A673 (cell line): ENCODE data around the gene ZNF500. TPM values are rescaled to one million over a fixed set of nuclear protein-coding genes. Genes with fewer than 3 reads are reported as not detected.

Experiments used
- BruUV-seq: library from RNA; stranded (reverse); fragments of 400-500 nt; replicated peaks from 2 replicates; lab custom pipeline; 2021; lab: Mats Ljungman, UMichigan
- CTCF ChIA-PET: fragments of 300-600 bp; sonication (Branson Sonifier 250); formaldehyde crosslinking; loops from one replicate; lab custom pipeline; 2022; ENCODE audit warnings: antibody characterized with exemption; lab: Charles Lee
- POLR2A ChIA-PET: fragments of 300-600 bp; sonication (Branson Sonifier 250); formaldehyde crosslinking; loops from one replicate; lab custom pipeline; 2022; ENCODE audit warnings: antibody characterized with exemption; ENCODE audit not compliant: low non-redundant PET; lab: Charles Lee
- DNase-seq: peaks from one replicate; pipeline ENCODE4 v3.0.0-alpha.2; 2015; ENCODE audit warnings: low spot score
- H3K27ac ChIP-seq: fragments of 200-600 bp; sonication (generic); 2 replicates; pipeline ENCODE4 v1.5.1; 2016; ENCODE audit warnings: mixed run types, low read depth, mild to moderate bottlenecking, mixed read lengths, antibody characterized with exemption, low read length; ENCODE audit not compliant: poor library complexity, severe bottlenecking
- H3K27me3 ChIP-seq: fragments of 200-600 bp; sonication (generic); replicated peaks from 2 replicates; pipeline ENCODE4 v1.6.1; 2017; ENCODE audit warnings: mixed run types, low read depth, mild to moderate bottlenecking, mixed read lengths, antibody characterized with exemption, low read length; ENCODE audit not compliant: insufficient read depth, poor library complexity
- H3K36me3 ChIP-seq: fragments of 200-600 bp; sonication (generic); 2 replicates; pipeline ENCODE4 v1.6.1; 2016; ENCODE audit warnings: mixed run types, mild to moderate bottlenecking, mixed read lengths, antibody characterized with exemption, low read length; ENCODE audit not compliant: insufficient read depth, poor library complexity, severe bottlenecking
- H3K4me1 ChIP-seq: fragments of 200-600 bp; sonication (generic); 2 replicates; pipeline ENCODE4 v1.6.1; 2017; ENCODE audit warnings: mixed run types, mild to moderate bottlenecking, mixed read lengths, antibody characterized with exemption, low read length; ENCODE audit not compliant: insufficient read depth, poor library complexity, severe bottlenecking
- H3K4me3 ChIP-seq: fragments of 200-600 bp; sonication (generic); 2 replicates; pipeline ENCODE4 v1.5.1; 2016; ENCODE audit warnings: low read depth, mixed run types, mild to moderate bottlenecking, mixed read lengths, low read length; ENCODE audit not compliant: poor library complexity, severe bottlenecking
- H3K9me3 ChIP-seq: fragments of 200-600 bp; sonication (generic); 2 replicates; pipeline ENCODE4 v1.6.1; 2016; ENCODE audit warnings: mixed run types, low read depth, mild to moderate bottlenecking, mixed read lengths, antibody characterized with exemption, low read length; ENCODE audit not compliant: poor library complexity, severe bottlenecking
- EZH2 ChIP-seq: fragments of 200-600 bp; sonication (generic); IDR thresholded peaks from 2 replicates; pipeline ENCODE4 v1.6.1; 2017; ENCODE audit warnings: borderline replicate concordance, low read depth, mild to moderate bottlenecking, mixed read lengths, antibody characterized with exemption, low read length; ENCODE audit not compliant: poor library complexity, severe bottlenecking
- intact Hi-C: fragments of 100-400 bp; cut with micrococcal nuclease; formaldehyde crosslinking; loops from one replicate; pipeline ENCODE4 v1.10.0; 2022; ENCODE audit not compliant: unreplicated experiment
- total RNA-seq: library from RNA; stranded (reverse); gene quantifications from 2 replicates; pipeline ENCODE4 v1.2.3, GENCODE V29; 2021
- TF ChIP-seq, protein P1 (sequence below): fragments of 300-800, 200-600 bp; sonication (generic); conservative IDR thresholded peaks from 2 replicates; pipeline ENCODE4 v1.5.1; 2017; ENCODE audit warnings: low read depth, mild to moderate bottlenecking, antibody characterized with exemption, low read length, moderate library complexity, mixed read lengths

ZNF500 gene
- total RNA-seq, 1 experiment from 2014 or later: 16.8 TPM

DNA sequence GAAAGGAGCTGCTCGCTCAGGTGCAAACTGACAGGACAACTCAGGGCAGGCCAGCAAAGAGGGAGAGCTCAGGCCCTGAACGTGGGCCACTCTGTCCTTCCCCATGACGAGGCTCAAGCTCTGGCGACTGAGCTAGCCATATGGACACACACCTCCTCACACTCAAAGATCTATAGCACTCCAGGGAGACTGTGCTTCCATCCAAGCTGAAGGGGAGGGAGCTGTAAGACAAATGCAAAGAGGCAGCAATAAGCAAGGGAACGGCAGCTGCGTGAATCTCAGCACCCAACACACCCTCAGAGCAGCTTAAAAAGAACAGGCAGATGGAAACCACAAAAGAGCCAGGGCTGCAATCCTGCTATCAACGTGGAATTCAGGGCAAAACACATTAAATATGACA is 60.1 kb downstream of the ZNF500 start:
- intact Hi-C loops: no loop called here
- Histone ChIP-seq H3K27ac (no peak overlapping the region), H3K4me1 (no peaks in the 10 kb centered on the region), H3K36me3 (peaks cover 18% of the 10 kb centered on the region), H3K9me3 (no peaks in the 10 kb centered on the region), H3K27me3 (no peaks in the 10 kb centered on the region), H3K4me3 (no peak overlapping the region)
- ChIA-PET POLR2A (no interaction called here), CTCF (interaction anchor here (0.7 kb wide), 1 partner anchor 91 kb away, joined by 8 read pairs; no protein-coding TSS in a partner anchor)
- no TSS peak for BruUV-seq
- DNase-seq: no peak
- TF ChIP-seq, protein P1, sequence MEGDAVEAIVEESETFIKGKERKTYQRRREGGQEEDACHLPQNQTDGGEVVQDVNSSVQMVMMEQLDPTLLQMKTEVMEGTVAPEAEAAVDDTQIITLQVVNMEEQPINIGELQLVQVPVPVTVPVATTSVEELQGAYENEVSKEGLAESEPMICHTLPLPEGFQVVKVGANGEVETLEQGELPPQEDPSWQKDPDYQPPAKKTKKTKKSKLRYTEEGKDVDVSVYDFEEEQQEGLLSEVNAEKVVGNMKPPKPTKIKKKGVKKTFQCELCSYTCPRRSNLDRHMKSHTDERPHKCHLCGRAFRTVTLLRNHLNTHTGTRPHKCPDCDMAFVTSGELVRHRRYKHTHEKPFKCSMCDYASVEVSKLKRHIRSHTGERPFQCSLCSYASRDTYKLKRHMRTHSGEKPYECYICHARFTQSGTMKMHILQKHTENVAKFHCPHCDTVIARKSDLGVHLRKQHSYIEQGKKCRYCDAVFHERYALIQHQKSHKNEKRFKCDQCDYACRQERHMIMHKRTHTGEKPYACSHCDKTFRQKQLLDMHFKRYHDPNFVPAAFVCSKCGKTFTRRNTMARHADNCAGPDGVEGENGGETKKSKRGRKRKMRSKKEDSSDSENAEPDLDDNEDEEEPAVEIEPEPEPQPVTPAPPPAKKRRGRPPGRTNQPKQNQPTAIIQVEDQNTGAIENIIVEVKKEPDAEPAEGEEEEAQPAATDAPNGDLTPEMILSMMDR: no peak
- TF ChIP-seq EZH2: no peak

DNA sequence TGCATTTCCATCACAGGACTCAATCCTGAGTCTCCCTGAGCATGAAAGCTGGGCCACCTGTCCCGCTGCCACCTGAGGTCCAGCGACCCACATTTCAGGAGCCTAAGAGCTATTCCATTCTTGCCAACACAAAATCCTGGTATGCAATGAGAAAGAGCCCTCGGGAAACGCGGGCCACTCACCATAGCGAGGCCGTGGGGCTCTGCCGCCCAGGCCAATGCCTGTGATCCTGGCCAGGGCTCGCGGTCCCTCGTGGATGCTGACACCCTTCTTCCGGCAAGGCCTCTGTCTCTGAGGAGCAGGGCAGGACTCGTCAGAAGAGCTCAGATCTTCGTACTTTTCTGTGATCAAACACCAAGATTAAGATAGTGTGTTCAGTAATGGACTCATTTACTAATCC is 62.0 kb downstream of the ZNF500 start:
- ChIA-PET POLR2A (no interaction called here), CTCF (interaction anchor here (0.6 kb wide), 1 partner anchor 13 kb away, joined by 3 read pairs; no protein-coding TSS in a partner anchor)
- TF ChIP-seq, protein P1: no peak
- no peak for TF ChIP-seq EZH2
- no peak for DNase-seq
- BruUV-seq: no TSS peak
- no peak overlapping the region for H3K4me3 ChIP-seq
- no peaks in the 10 kb centered on the region for H3K4me1 ChIP-seq
- no peaks in the 10 kb centered on the region for H3K27me3 ChIP-seq
- peaks cover 25% of the 10 kb centered on the region for H3K36me3 ChIP-seq
- no peak overlapping the region for H3K27ac ChIP-seq
- no peaks in the 10 kb centered on the region for H3K9me3 ChIP-seq
- intact Hi-C loops: no loop called here

DNA sequence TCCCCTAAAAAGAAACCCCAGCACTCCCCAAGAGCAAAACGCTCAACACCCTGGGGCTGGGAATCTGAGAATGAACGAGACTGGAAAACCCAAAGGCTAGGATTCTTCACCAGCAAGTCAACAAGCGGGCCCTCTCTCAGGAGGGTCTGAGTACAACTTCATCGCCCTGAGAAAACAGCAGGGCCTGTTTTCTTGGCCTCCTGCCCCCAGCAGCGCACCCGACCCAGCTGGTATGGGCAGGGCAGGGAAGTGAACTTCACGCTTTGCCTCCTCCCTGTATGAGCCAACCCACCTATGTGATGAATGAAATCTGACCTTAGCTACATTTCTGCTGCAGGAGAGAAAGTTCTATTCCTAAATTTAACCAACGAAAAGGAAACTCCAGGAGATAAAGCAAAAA is 62.5 kb downstream of the ZNF500 start:
- intact Hi-C loops: no loop called here
- BruUV-seq: no TSS peak
- no peak for DNase-seq
- Histone ChIP-seq H3K4me3 (no peak overlapping the region), H3K27me3 (no peaks in the 10 kb centered on the region), H3K36me3 (peaks cover 27% of the 10 kb centered on the region), H3K27ac (no peak overlapping the region), H3K4me1 (no peaks in the 10 kb centered on the region), H3K9me3 (no peaks in the 10 kb centered on the region)
- ChIA-PET POLR2A (no interaction called here), CTCF (no interaction called here)
- TF ChIP-seq, protein P1: no peak
- TF ChIP-seq EZH2: no peak
